ENCODE results near the gene TMEM87A.

Gene TMEM87A

DNA sequence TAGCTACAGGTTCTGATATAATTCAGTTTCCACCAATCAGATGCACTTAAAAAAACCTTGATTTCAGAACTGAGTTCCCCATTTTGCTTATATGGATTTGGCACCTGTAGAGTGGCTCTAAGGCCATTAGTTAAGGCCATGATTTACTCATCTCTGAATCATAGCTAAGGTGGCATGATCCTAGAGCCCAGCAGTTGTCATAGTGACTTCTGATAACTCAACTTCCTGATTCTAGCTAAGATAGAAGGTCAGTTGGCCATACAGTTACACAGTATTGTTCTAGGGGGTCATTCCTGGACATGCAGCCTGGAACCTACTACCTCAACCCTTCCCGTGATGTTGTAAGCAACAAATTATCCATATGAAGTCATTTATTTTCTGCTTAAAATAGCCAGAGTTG, 15.9 kb upstream of the TMEM87A start:
- no peak overlapping the region for H3K27ac ChIP-seq
- no peak for TF ChIP-seq ZFX (IDR thresholded peaks at IDR 0.05)
- TF ChIP-seq, protein P1, sequence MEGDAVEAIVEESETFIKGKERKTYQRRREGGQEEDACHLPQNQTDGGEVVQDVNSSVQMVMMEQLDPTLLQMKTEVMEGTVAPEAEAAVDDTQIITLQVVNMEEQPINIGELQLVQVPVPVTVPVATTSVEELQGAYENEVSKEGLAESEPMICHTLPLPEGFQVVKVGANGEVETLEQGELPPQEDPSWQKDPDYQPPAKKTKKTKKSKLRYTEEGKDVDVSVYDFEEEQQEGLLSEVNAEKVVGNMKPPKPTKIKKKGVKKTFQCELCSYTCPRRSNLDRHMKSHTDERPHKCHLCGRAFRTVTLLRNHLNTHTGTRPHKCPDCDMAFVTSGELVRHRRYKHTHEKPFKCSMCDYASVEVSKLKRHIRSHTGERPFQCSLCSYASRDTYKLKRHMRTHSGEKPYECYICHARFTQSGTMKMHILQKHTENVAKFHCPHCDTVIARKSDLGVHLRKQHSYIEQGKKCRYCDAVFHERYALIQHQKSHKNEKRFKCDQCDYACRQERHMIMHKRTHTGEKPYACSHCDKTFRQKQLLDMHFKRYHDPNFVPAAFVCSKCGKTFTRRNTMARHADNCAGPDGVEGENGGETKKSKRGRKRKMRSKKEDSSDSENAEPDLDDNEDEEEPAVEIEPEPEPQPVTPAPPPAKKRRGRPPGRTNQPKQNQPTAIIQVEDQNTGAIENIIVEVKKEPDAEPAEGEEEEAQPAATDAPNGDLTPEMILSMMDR (conservative IDR thresholded peaks at IDR 0.05): no peak

DNA sequence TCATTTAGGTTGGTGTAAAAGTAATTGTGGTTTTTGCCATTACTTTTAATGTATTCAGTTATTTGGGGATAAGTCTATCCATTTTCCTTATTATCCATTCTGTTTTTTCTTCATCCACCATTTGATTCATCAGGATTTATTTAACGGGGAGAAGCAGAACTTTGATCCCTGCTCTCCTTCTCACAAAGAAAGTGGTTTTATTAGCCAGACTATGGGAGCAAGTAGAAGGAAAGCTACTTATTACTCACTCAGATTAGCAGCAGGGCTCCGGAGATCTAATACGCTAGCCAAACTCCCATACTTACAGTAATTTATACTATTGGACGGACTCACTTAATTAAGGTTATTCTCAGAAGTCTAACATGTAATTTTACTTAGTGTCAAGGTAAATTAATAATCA, 14.7 kb upstream of the TMEM87A start:
- H3K27ac ChIP-seq: no peak overlapping the region
- no peak for TF ChIP-seq ZFX (IDR thresholded peaks at IDR 0.05)
- TF ChIP-seq, protein P1 (conservative IDR thresholded peaks at IDR 0.05): no peak

DNA sequence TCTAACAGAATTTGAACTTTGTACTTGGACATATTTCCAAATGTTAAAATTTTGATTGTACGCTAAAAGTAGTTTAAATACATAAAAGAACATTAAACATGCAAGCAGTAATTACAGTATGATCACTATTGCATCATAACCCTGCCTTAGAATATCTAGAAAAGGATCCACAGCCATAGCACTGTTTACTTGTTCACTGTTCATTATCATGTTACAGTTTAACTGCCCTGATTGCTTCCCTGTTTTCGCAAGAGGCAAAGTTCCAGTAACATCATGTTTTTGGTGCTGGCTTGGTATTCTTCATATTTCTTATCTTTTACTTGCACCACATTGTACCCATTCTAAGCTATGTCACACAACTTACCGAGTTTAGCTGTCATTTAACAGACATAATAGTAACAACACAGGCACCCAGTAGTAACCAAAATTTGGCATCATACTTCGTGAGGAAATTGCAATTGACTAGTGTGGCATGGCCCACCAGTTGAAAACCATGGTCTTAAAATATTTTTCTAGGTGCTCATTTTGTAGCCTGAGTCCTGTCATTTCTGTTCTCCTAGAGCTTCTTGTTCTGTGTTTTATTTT, 13.3 kb upstream of the TMEM87A start:
- H3K27ac ChIP-seq: no peak overlapping the region
- TF ChIP-seq, protein P1 (conservative IDR thresholded peaks at IDR 0.05): no peak
- no peak for TF ChIP-seq ZFX (IDR thresholded peaks at IDR 0.05)

DNA sequence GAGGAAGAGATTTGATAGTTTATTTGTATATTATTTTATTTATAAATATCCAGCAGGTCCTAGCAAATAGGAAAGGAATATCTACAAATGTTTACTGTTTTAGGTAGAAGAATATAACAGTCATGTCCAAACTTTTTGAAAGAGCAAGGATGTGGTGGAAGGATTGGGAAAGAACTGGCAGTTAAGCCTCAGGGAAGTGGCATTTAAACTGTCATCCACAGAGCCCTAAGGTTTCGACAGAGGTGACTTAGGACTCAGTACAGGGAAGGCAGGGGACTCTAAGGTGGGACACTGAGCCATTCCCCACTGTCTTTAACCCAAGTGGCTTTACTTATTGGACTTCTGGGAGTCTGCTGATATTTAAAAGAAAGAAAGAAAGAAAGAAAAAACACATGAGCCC, 11.8 kb upstream of the TMEM87A start:
- no peak for TF ChIP-seq ZFX (IDR thresholded peaks at IDR 0.05)
- TF ChIP-seq, protein P1 (conservative IDR thresholded peaks at IDR 0.05): no peak
- H3K27ac ChIP-seq: peak overlapping the region; percentile 68

DNA sequence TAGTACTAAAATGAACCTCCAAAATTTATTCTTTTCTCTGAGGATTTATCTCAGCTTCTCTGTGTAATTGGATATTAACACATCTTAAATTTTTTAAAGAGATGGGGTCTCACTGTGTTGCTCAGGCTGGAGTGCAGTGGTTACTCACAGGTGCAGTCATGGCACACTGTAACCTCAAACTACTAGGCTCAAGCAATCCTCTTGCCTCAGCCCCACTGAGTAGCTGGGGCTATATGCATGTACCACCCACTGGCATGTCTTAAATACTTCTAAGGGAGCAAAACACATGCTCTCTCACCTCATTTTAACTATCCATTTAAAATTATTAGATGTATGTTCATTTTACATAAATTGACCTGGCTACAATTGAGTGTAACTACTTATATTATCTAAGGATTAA, 11.3 kb upstream of the TMEM87A start:
- no peak for TF ChIP-seq ZFX (IDR thresholded peaks at IDR 0.05)
- TF ChIP-seq, protein P1 (conservative IDR thresholded peaks at IDR 0.05): no peak
- no peak overlapping the region for H3K27ac ChIP-seq

DNA sequence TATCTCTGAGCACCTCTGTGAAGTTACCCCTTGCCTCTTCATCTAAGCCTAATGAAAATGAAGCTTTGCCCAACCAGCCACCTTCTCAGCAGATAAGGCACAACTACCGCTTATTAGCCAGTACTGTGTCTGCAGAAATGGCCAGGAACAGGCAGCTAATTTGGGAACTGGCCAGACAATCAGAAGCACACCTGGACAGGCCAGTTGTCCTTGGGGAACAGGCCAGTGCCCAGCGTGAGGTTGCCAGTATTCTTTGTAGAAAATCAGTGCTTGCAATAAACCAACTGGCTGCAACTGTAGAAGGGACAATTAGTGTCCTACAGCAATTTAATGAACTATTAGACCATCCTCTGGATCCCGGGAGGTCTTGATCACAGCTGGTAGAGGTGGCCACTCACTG, 10.4 kb upstream of the TMEM87A start:
- TF ChIP-seq, protein P1 (conservative IDR thresholded peaks at IDR 0.05): no peak
- no peak for TF ChIP-seq ZFX (IDR thresholded peaks at IDR 0.05)
- H3K27ac ChIP-seq: peak overlapping the region; percentile 8; the same call in 1 of the 2 replicates

DNA sequence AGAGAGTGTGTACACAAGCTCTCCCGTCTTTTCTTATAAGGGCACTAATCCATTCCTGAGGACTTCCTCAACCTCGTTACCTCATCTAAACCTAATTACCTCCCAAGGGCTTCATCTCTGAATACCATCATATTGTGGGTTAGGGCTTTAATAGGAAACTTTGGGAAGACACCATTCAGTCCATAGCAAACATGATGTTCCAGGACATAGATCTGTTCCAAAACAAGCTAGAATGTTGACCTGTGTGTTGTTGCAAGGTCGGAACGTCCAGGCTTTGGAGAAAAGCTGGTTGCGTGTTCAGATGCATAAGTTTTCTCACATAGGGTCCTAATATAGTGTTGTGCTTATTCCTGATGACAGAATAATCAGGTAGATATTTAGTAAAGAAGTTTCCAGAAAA, 9.7 kb upstream of the TMEM87A start:
- TF ChIP-seq, protein P1 (conservative IDR thresholded peaks at IDR 0.05): no peak
- TF ChIP-seq ZFX (IDR thresholded peaks at IDR 0.05): no peak
- peak overlapping the region; percentile 52; the same call in 1 of the 2 replicates for H3K27ac ChIP-seq

All from C4-2B (cell line).